Parathyroid adenoma (tissue), 2 donors: ENCODE measurements around the gene PKHD1.

Experiments
- H2AFZ ChIP-seq: fragments of 300-600 bp; sonication (generic); one replicate; pipeline ENCODE4 v1.7.0; 2017; ENCODE audit warnings: antibody characterized with exemption, mild to moderate bottlenecking
- H3K27ac ChIP-seq: fragments of 300-600 bp; sonication (generic); one replicate; pipeline ENCODE4 v1.7.0; 2017
- H3K27me3 ChIP-seq: fragments of 300-600 bp; sonication (generic); one replicate; pipeline ENCODE4 v1.7.0; 2017; ENCODE audit warnings: low read length; ENCODE audit not compliant: control insufficient read depth, insufficient read depth
- H3K36me3 ChIP-seq: fragments of 300-600 bp; sonication (generic); one replicate; pipeline ENCODE4 v1.7.0; 2017; ENCODE audit warnings: low read length; ENCODE audit not compliant: control insufficient read depth, insufficient read depth
- H3K4me1 ChIP-seq: fragments of 300-600 bp; sonication (generic); one replicate; pipeline ENCODE4 v1.7.0; 2017; ENCODE audit warnings: control low read depth
- H3K4me2 ChIP-seq: fragments of 300-600 bp; sonication (generic); one replicate; pipeline ENCODE4 v1.7.0; 2017; ENCODE audit warnings: low read length
- H3K4me3 ChIP-seq: fragments of 300-600 bp; sonication (generic); one replicate; pipeline ENCODE4 v1.7.0; 2017; ENCODE audit warnings: low read depth, low read length
- H3K79me2 ChIP-seq: fragments of 300-600 bp; sonication (generic); one replicate; pipeline ENCODE4 v1.7.0; 2017; ENCODE audit warnings: control low read depth
- H3K9ac ChIP-seq: fragments of 300-600 bp; sonication (generic); one replicate; pipeline ENCODE4 v1.7.0; 2017; ENCODE audit warnings: mild to moderate bottlenecking
- H3K9me3 ChIP-seq: fragments of 300-600 bp; sonication (generic); one replicate; pipeline ENCODE4 v1.7.0; 2017; ENCODE audit warnings: low read length; ENCODE audit not compliant: control insufficient read depth
- TF ChIP-seq, protein P1 (sequence below): fragments of 300-600 bp; sonication (generic); IDR thresholded peaks from one replicate; pipeline ENCODE4 v1.7.0; 2017; ENCODE audit warnings: antibody characterized with exemption, mild to moderate bottlenecking
- donor health status: primary hyperparathyroidism.

Gene PKHD1

DNA sequence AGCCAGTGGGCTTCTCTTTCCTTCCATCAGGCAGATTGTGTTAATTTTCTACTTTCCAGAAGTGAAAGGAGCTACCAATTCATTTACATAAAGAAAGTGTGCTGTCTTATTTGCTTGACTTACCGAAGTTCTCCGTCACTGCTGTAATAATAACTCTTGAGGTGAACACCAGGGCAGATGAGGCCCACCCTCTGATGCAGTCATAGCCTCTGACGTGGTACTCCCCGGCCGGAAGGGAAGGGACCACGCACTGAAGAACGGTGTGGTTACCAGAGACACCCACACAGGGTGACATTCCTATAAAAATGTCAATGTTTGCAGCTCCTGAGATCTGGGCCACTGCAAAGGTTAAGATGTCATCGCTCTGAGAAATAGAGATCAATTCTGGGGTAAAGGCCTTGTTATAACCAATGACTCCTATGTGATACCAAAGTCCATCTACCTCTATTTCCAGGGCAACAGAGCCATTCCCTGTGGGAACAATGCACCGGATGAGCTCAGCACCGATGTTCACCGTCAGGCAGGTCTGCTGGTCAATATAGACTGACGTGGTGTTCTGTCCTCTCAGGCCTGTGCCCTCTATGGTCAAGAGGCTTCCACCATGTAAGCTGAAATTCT lies 62.9 kb downstream of the PKHD1 start:
- no peak overlapping the region for H2AFZ ChIP-seq
- no peak overlapping the region for H3K4me2 ChIP-seq
- no peaks in the 10 kb centered on the region for H3K27me3 ChIP-seq
- no peaks in the 10 kb centered on the region for H3K4me1 ChIP-seq
- H3K9me3 ChIP-seq: no peaks in the 10 kb centered on the region
- H3K36me3 ChIP-seq: no peaks in the 10 kb centered on the region
- H3K9ac ChIP-seq: no peak overlapping the region
- no peak overlapping the region for H3K4me3 ChIP-seq
- TF ChIP-seq, protein P1, sequence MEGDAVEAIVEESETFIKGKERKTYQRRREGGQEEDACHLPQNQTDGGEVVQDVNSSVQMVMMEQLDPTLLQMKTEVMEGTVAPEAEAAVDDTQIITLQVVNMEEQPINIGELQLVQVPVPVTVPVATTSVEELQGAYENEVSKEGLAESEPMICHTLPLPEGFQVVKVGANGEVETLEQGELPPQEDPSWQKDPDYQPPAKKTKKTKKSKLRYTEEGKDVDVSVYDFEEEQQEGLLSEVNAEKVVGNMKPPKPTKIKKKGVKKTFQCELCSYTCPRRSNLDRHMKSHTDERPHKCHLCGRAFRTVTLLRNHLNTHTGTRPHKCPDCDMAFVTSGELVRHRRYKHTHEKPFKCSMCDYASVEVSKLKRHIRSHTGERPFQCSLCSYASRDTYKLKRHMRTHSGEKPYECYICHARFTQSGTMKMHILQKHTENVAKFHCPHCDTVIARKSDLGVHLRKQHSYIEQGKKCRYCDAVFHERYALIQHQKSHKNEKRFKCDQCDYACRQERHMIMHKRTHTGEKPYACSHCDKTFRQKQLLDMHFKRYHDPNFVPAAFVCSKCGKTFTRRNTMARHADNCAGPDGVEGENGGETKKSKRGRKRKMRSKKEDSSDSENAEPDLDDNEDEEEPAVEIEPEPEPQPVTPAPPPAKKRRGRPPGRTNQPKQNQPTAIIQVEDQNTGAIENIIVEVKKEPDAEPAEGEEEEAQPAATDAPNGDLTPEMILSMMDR: no peak
- no peak overlapping the region for H3K27ac ChIP-seq
- H3K79me2 ChIP-seq: no peaks in the 10 kb centered on the region

DNA sequence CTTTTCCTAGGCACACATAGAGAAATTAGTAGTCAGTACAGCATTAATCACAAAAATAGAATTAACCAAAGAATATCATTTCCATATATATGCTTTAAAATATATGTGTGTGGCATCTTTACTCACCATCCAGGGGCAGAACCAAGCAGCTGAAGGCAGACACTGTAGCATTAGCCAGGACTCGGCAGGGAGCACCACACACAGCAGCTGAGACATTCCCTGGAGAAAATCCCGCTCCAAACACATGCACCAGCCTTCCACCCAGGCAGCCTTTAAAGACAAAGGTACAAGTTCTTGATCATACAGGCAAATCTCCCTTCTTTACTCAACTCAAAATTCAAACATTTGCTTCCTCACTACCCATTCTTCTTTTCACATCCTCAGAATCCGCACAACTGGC lies 64.7 kb downstream of the PKHD1 start:
- Histone ChIP-seq H3K27ac (no peak overlapping the region), H3K4me2 (no peak overlapping the region), H3K27me3 (no peaks in the 10 kb centered on the region), H3K79me2 (no peaks in the 10 kb centered on the region), H3K9ac (no peak overlapping the region), H3K4me1 (peaks cover 5% of the 10 kb centered on the region), H3K36me3 (no peaks in the 10 kb centered on the region), H3K9me3 (no peaks in the 10 kb centered on the region), H3K4me3 (no peak overlapping the region), H2AFZ (no peak overlapping the region)
- TF ChIP-seq, protein P1: no peak

DNA sequence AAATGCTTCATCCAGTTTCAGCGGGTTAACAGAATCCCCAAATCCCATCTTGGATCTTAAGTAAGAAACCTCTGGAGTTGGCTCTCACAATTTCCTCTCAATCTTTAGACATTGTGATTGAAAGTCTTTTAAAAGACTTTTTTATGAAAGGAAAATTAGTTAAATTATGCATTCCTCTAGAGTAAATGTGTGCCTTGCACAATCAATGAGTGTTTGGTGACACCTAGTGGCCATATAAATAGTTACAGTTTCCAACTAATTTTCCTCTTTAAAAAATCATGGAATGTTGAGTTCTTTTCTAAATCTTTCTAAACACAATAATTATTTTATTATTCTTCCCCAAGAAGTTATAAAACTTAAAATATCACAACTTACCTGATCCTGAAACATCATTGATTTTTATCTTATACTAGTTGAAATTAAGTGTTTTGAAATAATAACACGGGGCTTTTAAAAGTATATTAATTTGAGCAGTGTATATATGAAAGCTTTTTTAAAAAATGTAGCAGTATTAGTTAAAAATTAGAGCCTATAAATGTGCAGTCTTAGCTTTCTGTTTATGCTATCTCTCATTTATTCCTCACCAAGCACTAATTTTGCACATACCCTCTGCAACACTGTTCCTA lies 66.4 kb downstream of the PKHD1 start:
- H3K9ac ChIP-seq: no peak overlapping the region
- no peak overlapping the region for H3K4me2 ChIP-seq
- no peaks in the 10 kb centered on the region for H3K9me3 ChIP-seq
- no peak overlapping the region for H3K27ac ChIP-seq
- H3K4me3 ChIP-seq: no peak overlapping the region
- no peak overlapping the region for H2AFZ ChIP-seq
- H3K79me2 ChIP-seq: no peaks in the 10 kb centered on the region
- H3K4me1 ChIP-seq: peaks cover 5% of the 10 kb centered on the region
- no peaks in the 10 kb centered on the region for H3K27me3 ChIP-seq
- H3K36me3 ChIP-seq: no peaks in the 10 kb centered on the region
- TF ChIP-seq, protein P1: peak; percentile 90

DNA sequence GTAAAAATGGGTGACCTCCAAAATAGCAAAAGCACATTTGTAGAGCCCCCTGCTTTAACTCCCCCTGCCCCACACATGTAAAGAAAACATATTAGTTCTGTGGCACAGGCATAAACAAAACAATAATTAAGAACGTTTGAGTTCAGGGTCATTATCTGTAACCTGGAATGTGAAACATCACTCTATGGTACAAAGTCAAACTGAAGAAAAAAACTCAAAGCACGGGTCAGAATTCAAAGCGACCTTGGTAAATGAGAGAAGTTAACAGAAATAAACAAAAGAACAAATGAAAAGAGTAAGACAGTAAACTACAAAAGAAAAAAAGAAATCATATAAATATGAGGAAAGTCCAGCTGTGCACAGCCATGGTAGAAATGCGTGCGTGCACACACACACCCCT lies 67.5 kb downstream of the PKHD1 start:
- Histone ChIP-seq H3K27me3 (no peaks in the 10 kb centered on the region), H2AFZ (no peak overlapping the region), H3K79me2 (no peaks in the 10 kb centered on the region), H3K9ac (no peak overlapping the region), H3K4me1 (peaks cover 5% of the 10 kb centered on the region), H3K4me3 (no peak overlapping the region), H3K27ac (no peak overlapping the region), H3K36me3 (no peaks in the 10 kb centered on the region), H3K9me3 (no peaks in the 10 kb centered on the region), H3K4me2 (no peak overlapping the region)
- TF ChIP-seq, protein P1: no peak

DNA sequence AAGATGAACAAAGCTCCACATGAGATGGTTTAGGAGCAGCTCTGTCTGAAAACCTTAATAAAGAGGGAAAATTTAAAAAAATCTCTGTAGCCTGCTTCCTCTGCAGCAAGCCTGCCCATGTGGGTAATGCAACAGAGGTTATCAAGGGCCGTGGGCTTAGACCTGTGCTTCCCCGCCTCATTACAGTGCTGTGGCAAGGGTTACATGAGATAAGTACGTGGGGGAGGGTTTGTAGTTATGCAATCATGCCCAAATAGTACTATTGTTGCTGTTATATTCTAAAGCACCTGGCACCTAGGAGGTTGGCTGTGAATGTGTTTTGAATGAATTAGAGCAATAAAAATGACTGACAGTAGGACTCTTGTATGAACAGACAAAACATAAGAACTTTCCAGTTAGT lies 68.3 kb downstream of the PKHD1 start:
- H3K4me3 ChIP-seq: no peak overlapping the region
- H3K79me2 ChIP-seq: no peaks in the 10 kb centered on the region
- H3K4me1 ChIP-seq: peaks cover 5% of the 10 kb centered on the region
- no peaks in the 10 kb centered on the region for H3K27me3 ChIP-seq
- no peak overlapping the region for H3K9ac ChIP-seq
- H3K9me3 ChIP-seq: no peaks in the 10 kb centered on the region
- H3K27ac ChIP-seq: no peak overlapping the region
- H3K36me3 ChIP-seq: no peaks in the 10 kb centered on the region
- H3K4me2 ChIP-seq: no peak overlapping the region
- H2AFZ ChIP-seq: peak overlapping the region; percentile 50
- TF ChIP-seq, protein P1: no peak
